Type B pancreatic cell (in vitro differentiated cells): Measurements from ENCODE around the gene MPPED1. TPM values are rescaled to one million over a fixed set of nuclear protein-coding genes. Genes with fewer than 3 reads are reported as not detected.

Experiments
- DNase-seq: peaks from one replicate; pipeline ENCODE4 v3.0.0; 2021; ENCODE audit warnings: mixed read lengths; ENCODE audit not compliant: unreplicated experiment; ENCODE audit errors: extremely low spot score
- H3K27ac Mint-ChIP-seq: 2 replicates; pipeline ENCODE4 v1.8.0; 2021; ENCODE audit warnings: mild to moderate bottlenecking, mixed read lengths
- H3K27me3 Mint-ChIP-seq: 2 replicates; pipeline ENCODE4 v1.8.0; 2021; ENCODE audit warnings: mixed read lengths
- H3K36me3 Mint-ChIP-seq: 2 replicates; pipeline ENCODE4 v1.8.0; 2021; ENCODE audit warnings: mixed read lengths
- H3K4me1 Mint-ChIP-seq: one replicate; pipeline ENCODE4 v1.8.0; 2021; ENCODE audit warnings: mixed read lengths; ENCODE audit not compliant: unreplicated experiment
- H3K4me3 Mint-ChIP-seq: 2 replicates; pipeline ENCODE4 v1.8.0; 2021; ENCODE audit warnings: mild to moderate bottlenecking, mixed read lengths
- H3K9me3 Mint-ChIP-seq: 2 replicates; pipeline ENCODE4 v1.8.0; 2021; ENCODE audit warnings: mixed read lengths
- CTCF ChIP-seq: fragments of 200-600 bp; sonication (generic); conservative IDR thresholded peaks from 2 replicates; pipeline ENCODE4 v1.5.0; 2021; ENCODE audit warnings: antibody characterized with exemption, mild to moderate bottlenecking
- total RNA-seq: library from RNA; stranded (reverse); gene quantifications from 2 replicates; pipeline ENCODE4 v1.2.1, GENCODE V29; 2021; ENCODE audit warnings: low replicate concordance

MPPED1 gene
- total RNA-seq, 1 donor from 2014 or later: 1.2 TPM

GRCh38 chr22:43413826-43414225, 2.0 kb downstream of the MPPED1 start:
- no peak for TF ChIP-seq CTCF
- Mint-ChIP-seq H3K27ac (peak overlapping the region; percentile 3), H3K4me3 (peak overlapping the region; percentile 88), H3K9me3 (no peaks in the 10 kb centered on the region), H3K4me1 (peaks cover 20% of the 10 kb centered on the region), H3K27me3 (peaks cover 86% of the 10 kb centered on the region), H3K36me3 (no peaks in the 10 kb centered on the region)
- DNase-seq: no peak

- Mint-ChIP-seq H3K27ac (no peak overlapping the region), H3K9me3 (no peaks in the 10 kb centered on the region), H3K36me3 (no peaks in the 10 kb centered on the region), H3K27me3 (peaks cover 84% of the 10 kb centered on the region), H3K4me1 (peaks cover 25% of the 10 kb centered on the region), H3K4me3 (no peak overlapping the region)
- no peak for TF ChIP-seq CTCF
- DNase-seq: no peak
Measured at GRCh38 chr22:43415681-43416080, 3.9 kb downstream of the MPPED1 start.

- no peak overlapping the region for H3K27ac Mint-ChIP-seq
- H3K4me1 Mint-ChIP-seq: peaks cover 24% of the 10 kb centered on the region
- H3K36me3 Mint-ChIP-seq: no peaks in the 10 kb centered on the region
- H3K9me3 Mint-ChIP-seq: no peaks in the 10 kb centered on the region
- no peak overlapping the region for H3K4me3 Mint-ChIP-seq
- H3K27me3 Mint-ChIP-seq: peaks cover 80% of the 10 kb centered on the region
- DNase-seq: no peak
- no peak for TF ChIP-seq CTCF
Measured at GRCh38 chr22:43417555-43417954, 5.7 kb downstream of the MPPED1 start.

- H3K36me3 Mint-ChIP-seq: no peaks in the 10 kb centered on the region
- H3K9me3 Mint-ChIP-seq: no peaks in the 10 kb centered on the region
- DNase-seq: no peak
- peaks cover 17% of the 10 kb centered on the region for H3K4me1 Mint-ChIP-seq
- no peak for TF ChIP-seq CTCF
- peaks cover 73% of the 10 kb centered on the region for H3K27me3 Mint-ChIP-seq
- no peak overlapping the region for H3K4me3 Mint-ChIP-seq
- H3K27ac Mint-ChIP-seq: no peak overlapping the region
Measured at GRCh38 chr22:43418079-43418825, 6.4 kb downstream of the MPPED1 start.

- Mint-ChIP-seq H3K27ac (no peak overlapping the region), H3K27me3 (peaks cover 60% of the 10 kb centered on the region), H3K4me1 (peaks cover 11% of the 10 kb centered on the region), H3K4me3 (no peak overlapping the region), H3K9me3 (no peaks in the 10 kb centered on the region), H3K36me3 (no peaks in the 10 kb centered on the region)
- DNase-seq: no peak
- TF ChIP-seq CTCF: no peak
Measured at GRCh38 chr22:43419371-43420080, 7.7 kb downstream of the MPPED1 start.
